Aorta (tissue), 5 donors: Measurements from ENCODE around the gene TMEM179B. TPM values are rescaled to one million over a fixed set of nuclear protein-coding genes. Genes with fewer than 3 reads are reported as not detected.

Source experiments
- ATAC-seq: fragments of 200-7000 bp; cut with Tn5 transposase; one replicate; pipeline ENCODE4 v1.9.1; 2022; ENCODE audit warnings: moderate library complexity; ENCODE audit not compliant: low FRiP score
- DNase-seq, 2 donors: peaks; one replicate each; pipeline ENCODE4 v3.0.0-alpha.2; 2020
- H3K27ac ChIP-seq, 2 donors: one replicate each; pipeline ENCODE4 v1.5.1; 2013; ENCODE audit warnings: low read length in 2 of 2, mild to moderate bottlenecking in 2 of 2, moderate library complexity in 2 of 2, control low read depth in 1 of 2, inconsistent platforms in 1 of 2, low read depth in 1 of 2
- H3K27me3 ChIP-seq, 2 donors: one replicate each; pipeline ENCODE4 v1.6.1; 2013; ENCODE audit warnings: control low read depth in 1 of 2, low read length in 1 of 2, mild to moderate bottlenecking in 1 of 2, moderate library complexity in 1 of 2; ENCODE audit not compliant: insufficient read depth in 2 of 2, control insufficient read depth in 1 of 2
- H3K36me3 ChIP-seq, 2 donors: one replicate each; pipeline ENCODE4 v1.6.1; 2013; ENCODE audit warnings: control low read depth in 1 of 2, low read length in 1 of 2, mild to moderate bottlenecking in 1 of 2; ENCODE audit not compliant: insufficient read depth in 2 of 2, control insufficient read depth in 1 of 2
- H3K4me1 ChIP-seq, 2 donors: one replicate each; pipeline ENCODE4 v1.6.1; 2013; ENCODE audit warnings: low read length in 2 of 2, control low read depth in 1 of 2, mild to moderate bottlenecking in 1 of 2, moderate library complexity in 1 of 2; ENCODE audit not compliant: insufficient read depth in 2 of 2, control insufficient read depth in 1 of 2
- H3K4me3 ChIP-seq, 2 donors: one replicate each; pipeline ENCODE4 v1.5.1; 2013; ENCODE audit warnings: low read length in 2 of 2, control low read depth in 1 of 2, mild to moderate bottlenecking in 1 of 2
- H3K9me3 ChIP-seq: one replicate; pipeline ENCODE4 v1.6.1; 2013; ENCODE audit warnings: mild to moderate bottlenecking, low read length; ENCODE audit not compliant: control insufficient read depth
- WGBS, 2 donors: extraction: QIAGEN DNeasy Blood & Tissue Kit; methylation state at CpG; one replicate each; pipeline ENCODE4 v1.1.7; 2013; 5-methylcytosine and 5-hydroxymethylcytosine counted together
- intact Hi-C, 2 donors: fragments of 100-400 bp; cut with DNase I; formaldehyde crosslinking; loops; one replicate each; pipeline versions ENCODE4 v1.14.2 to v1.15.0; 2022
- polyA plus RNA-seq, 2 donors: library from polyadenylated mRNA; stranded (reverse); fragments of 200-250 nt; gene quantifications; one replicate each; pipeline ENCODE4 v1.2.3, GENCODE V29; 2013
- total RNA-seq, 2 donors: library from RNA; stranded (reverse); fragmentation: NEBNext Ultra II Directional; extraction: Animal tissue kit (Norgen Biotek cat#: 25700); gene quantifications; one replicate each; pipeline ENCODE4 v1.2.1, GENCODE V29; 2021
- donor health status: healthy with polysubstance abuse.
- donor health status: Bipolar disorder and iron deficiency.
- donor health status: DM: no; HTN: no; CAD: no.
- donor health status: DM: no; HTN: no; CAD: no.
- donor health status: DM: yes; HTN: yes; CAD: no.

TMEM179B gene
- total and polyA plus RNA-seq, 4 donors = 26.8 to 55.9 (median 30.1) TPM

- H3K4me1 ChIP-seq = peaks cover 0 to 2% of the 10 kb centered on the region in 2 donors
- ATAC-seq (no peak), DNase-seq (no peak)
- H3K4me3 ChIP-seq = no peak overlapping the region
- intact Hi-C loops = no loop called here
- peaks cover 0 to 21% of the 10 kb centered on the region in 2 donors for H3K36me3 ChIP-seq
- H3K27ac ChIP-seq = no peak overlapping the region
- WGBS, 2 donors = 86 to 90% methylated on average over 10 of the region's 10 CpGs
- H3K9me3 ChIP-seq = no peaks in the 10 kb centered on the region
- no peaks in the 10 kb centered on the region for H3K27me3 ChIP-seq
Measured at GRCh38 chr11:62799486-62799885, 12.3 kb downstream of the TMEM179B start.

- ATAC-seq (no peak), DNase-seq (no peak)
- Histone ChIP-seq H3K27ac (no peak overlapping the region), H3K4me3 (no peak overlapping the region), H3K9me3 (no peaks in the 10 kb centered on the region), H3K36me3 (peaks cover 0 to 18% of the 10 kb centered on the region in 2 donors), H3K4me1 (peaks cover 0 to 2% of the 10 kb centered on the region in 2 donors), H3K27me3 (peaks cover 0 to 1% of the 10 kb centered on the region in 2 donors)
- 82% methylated on average over 4 of the region's 4 CpGs for WGBS, 2 donors
- intact Hi-C loops = no loop called here
Measured at GRCh38 chr11:62801071-62801470, 13.9 kb downstream of the TMEM179B start.

- peaks cover 0 to 17% of the 10 kb centered on the region in 2 donors for H3K36me3 ChIP-seq
- intact Hi-C loops = loop anchor here in 1 of 2 donors (1.0 kb wide), 1 partner anchor 28 kb away; the partner anchor contains the start of genes STX5 and TEX54
- WGBS, 2 donors = 0 to 1% methylated on average over 14 of the region's 14 CpGs
Measured at GRCh38 chr11:62804310-62805075, 17.3 kb downstream of the TMEM179B start.

GRCh38 chr11:62805076-62805892 lies 18.1 kb downstream of the TMEM179B start, which contains the start of gene NXF1:
Gene NXF1, minus strand, starts transcription at chr11:62805440. Its CDS starts 84 bp downstream, at chr11:62805356.
- intact Hi-C loops = no loop called here

More at GRCh38 chr11:62804310-62805075, 17.3 kb downstream of the TMEM179B start:
- Histone ChIP-seq H3K4me1 (peaks cover 0 to 2% of the 10 kb centered on the region in 2 donors), H3K9me3 (no peaks in the 10 kb centered on the region), H3K27ac (peak overlapping the region in 1 of 2 donors; percentile 79), H3K4me3 (peak overlapping the region; percentile 94 to 97), H3K27me3 (peaks cover 0 to 1% of the 10 kb centered on the region in 2 donors)
- ATAC-seq = no peak
- DNase-seq = no peak

DNA sequence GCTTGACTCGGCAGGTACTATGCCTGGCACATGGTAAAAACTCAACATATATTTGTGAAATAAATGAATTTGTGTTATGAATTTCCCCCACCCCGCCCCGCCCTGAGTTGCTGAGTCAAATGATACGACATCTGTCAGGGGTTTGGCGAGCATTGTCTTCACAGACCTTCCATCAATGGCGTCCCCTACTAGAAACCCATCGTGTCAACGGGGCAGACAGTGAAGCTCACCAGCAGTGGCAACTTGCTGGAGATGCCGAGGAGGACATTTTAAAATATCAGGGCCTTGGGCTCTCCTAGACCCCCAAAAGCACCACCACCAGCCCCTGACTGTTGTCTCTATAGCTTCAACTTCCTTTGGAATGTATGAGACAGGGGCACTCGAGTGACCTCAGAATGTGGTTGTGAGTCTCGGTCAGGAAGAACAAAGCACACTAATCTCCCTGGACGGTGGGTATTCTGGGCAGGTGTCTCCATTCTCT lies 18.8 kb downstream of the TMEM179B start:
- DNase-seq = no peak
- H3K27me3 ChIP-seq = peaks cover 0 to 1% of the 10 kb centered on the region in 2 donors
- 24 to 26% methylated on average over 12 of the region's 12 CpGs for WGBS, 2 donors
- intact Hi-C loops = no loop called here
- H3K4me3 ChIP-seq = peak overlapping the region; percentile 64 to 67
- no peak for ATAC-seq
- H3K9me3 ChIP-seq = no peaks in the 10 kb centered on the region
- peaks cover 0 to 10% of the 10 kb centered on the region in 2 donors for H3K36me3 ChIP-seq
- H3K27ac ChIP-seq = peak overlapping the region in 1 of 2 donors; percentile 12
- H3K4me1 ChIP-seq = peaks cover 0 to 2% of the 10 kb centered on the region in 2 donors

More at GRCh38 chr11:62805076-62805892, 18.1 kb downstream of the TMEM179B start, which contains the start of gene NXF1:
- H3K4me3 ChIP-seq = peak within 1 kb of the TSS; percentile 94 to 97
- DNase-seq (peak; percentile 95 to 98), ATAC-seq (peak; percentile 99)
- H3K4me1 ChIP-seq = peaks cover 0 to 2% of the 10 kb centered on the region in 2 donors
- no peaks in the 10 kb centered on the region for H3K9me3 ChIP-seq
- peaks cover 0 to 1% of the 10 kb centered on the region in 2 donors for H3K27me3 ChIP-seq
- peaks cover 0 to 11% of the 10 kb centered on the region in 2 donors for H3K36me3 ChIP-seq
- H3K27ac ChIP-seq = peak within 1 kb of the TSS in 1 of 2 donors; percentile 79
- WGBS, 2 donors = 0% methylated on average over 77 of the region's 77 CpGs

DNA sequence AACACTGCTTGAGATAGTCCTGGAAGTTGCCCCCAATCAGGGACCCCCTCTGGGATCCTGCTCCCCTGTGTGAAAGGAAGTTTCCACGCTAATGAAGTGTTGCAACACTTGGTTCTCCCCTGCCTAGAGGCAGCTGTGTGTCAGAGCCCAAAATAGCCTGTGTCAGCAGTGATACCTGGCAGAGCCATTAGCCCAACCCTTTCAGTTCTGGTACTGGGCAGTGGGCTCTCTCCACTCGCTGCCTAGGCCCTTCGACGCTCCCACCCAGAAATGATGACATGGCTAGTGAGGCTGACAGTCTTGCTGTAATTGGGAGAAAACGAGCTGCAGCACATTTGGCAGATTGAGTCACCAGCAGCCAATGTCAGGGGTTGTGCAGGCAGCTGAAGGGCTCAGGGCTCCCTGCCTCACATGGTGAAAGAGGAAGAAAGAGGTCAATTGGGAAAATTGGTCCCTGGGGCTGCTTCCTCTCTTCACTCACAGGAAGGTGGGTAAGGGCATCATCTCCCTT lies 19.5 kb downstream of the TMEM179B start:
- intact Hi-C loops = no loop called here
- no peak for ATAC-seq

DNA sequence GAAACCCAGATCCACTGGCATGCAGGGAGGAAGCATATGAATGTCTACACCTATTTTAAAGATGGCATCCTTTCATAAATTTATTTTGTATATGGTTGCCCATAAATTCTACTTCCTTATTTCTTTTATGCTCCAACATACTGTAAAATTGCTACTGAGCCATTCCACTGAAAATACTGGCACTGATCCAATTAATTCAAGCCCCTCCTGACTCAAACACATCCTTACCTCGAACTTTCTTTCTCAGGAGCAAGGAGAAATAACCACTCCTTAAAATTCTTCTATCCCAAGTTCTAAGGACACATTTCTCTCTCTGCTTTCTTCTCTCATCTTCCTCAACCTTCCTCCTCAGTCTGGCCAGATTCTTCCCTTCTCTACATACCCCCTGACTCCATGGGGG lies 23.5 kb downstream of the TMEM179B start:
- no peak for ATAC-seq
- WGBS, 2 donors = 16 to 21% methylated on average over 1 of the region's 1 CpG
- no peaks in the 10 kb centered on the region for H3K4me1 ChIP-seq
- no peaks in the 10 kb centered on the region for H3K36me3 ChIP-seq
- intact Hi-C loops = no loop called here
- no peak overlapping the region for H3K27ac ChIP-seq
- H3K4me3 ChIP-seq = no peak overlapping the region
- no peaks in the 10 kb centered on the region for H3K9me3 ChIP-seq
- no peak for DNase-seq
- no peaks in the 10 kb centered on the region for H3K27me3 ChIP-seq

More for the DNA sequence above, 19.5 kb downstream of the TMEM179B start:
- peaks cover 0 to 2% of the 10 kb centered on the region in 2 donors for H3K4me1 ChIP-seq
- peak in 1 of 2 donors; percentile 63 for DNase-seq
- no peaks in the 10 kb centered on the region for H3K9me3 ChIP-seq
- H3K36me3 ChIP-seq = peaks cover 0 to 4% of the 10 kb centered on the region in 2 donors
- WGBS, 2 donors = 68 to 71% methylated on average over 5 of the region's 5 CpGs
- H3K27ac ChIP-seq = peak overlapping the region in 1 of 2 donors; percentile 12
- peaks cover 0 to 1% of the 10 kb centered on the region in 2 donors for H3K27me3 ChIP-seq
- H3K4me3 ChIP-seq = no peak overlapping the region

GRCh38 chr11:62811659-62812058 lies 24.5 kb downstream of the TMEM179B start:
- no peak overlapping the region for H3K4me3 ChIP-seq
- WGBS, 2 donors = 73 to 80% methylated on average over 2 of the region's 2 CpGs
- no peaks in the 10 kb centered on the region for H3K4me1 ChIP-seq
- intact Hi-C loops = no loop called here
- ATAC-seq = no peak
- no peak for DNase-seq
- H3K9me3 ChIP-seq = no peaks in the 10 kb centered on the region
- no peaks in the 10 kb centered on the region for H3K27me3 ChIP-seq
- H3K36me3 ChIP-seq = no peaks in the 10 kb centered on the region
- no peak overlapping the region for H3K27ac ChIP-seq
